NCI-H128 (cell line): ENCODE results near the gene AQP12A.
"Not testable (repeated sequence)": the region's sequence is repeated elsewhere in the genome, so short reads cannot be mapped to it uniquely, and the experiment has no call there.

Source experiments
- DNase-seq: peaks from one replicate; lab custom pipeline; 2025; ENCODE audit not compliant: unreplicated experiment; lab: John Stamatoyannopoulos, UW

Gene AQP12A, protein sequence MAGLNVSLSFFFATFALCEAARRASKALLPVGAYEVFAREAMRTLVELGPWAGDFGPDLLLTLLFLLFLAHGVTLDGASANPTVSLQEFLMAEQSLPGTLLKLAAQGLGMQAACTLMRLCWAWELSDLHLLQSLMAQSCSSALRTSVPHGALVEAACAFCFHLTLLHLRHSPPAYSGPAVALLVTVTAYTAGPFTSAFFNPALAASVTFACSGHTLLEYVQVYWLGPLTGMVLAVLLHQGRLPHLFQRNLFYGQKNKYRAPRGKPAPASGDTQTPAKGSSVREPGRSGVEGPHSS

DNA sequence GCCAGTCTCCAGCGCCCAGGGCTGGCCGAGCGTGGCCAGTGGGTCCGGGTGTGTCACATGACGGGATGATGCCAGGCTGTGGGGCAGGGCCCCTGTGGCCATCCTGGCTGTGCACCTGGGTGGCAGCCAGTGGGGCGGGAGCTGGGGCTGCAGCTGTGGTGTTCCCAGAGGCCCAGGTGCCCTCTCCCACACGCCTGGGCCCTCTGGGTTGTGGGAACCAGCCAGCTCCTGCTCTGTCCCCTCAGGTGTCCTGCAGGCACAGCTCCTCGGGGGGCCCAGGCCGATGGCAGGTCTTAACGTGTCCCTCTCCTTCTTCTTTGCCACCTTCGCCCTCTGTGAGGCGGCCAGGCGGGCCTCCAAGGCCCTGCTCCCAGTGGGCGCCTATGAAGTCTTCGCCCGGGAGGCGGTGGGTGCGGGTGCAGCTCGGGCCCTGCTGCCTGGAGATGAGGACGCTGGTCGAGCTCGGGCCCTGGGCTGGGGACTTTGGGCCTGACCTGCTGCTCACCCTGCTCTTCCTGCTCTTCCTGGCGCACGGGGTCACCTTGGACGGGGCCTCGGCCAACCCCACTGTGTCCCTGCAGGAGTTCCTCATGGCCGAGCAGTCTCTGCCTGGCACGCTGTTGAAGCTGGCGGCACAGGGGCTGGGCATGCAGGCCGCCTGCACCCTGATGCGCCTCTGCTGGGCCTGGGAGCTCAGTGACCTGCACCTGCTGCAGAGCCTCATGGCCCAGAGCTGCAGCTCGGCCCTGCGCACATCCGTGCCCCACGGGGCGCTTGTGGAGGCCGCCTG lies at the start of gene AQP12A:
TSS of gene AQP12A (plus strand) at position 236 of the 790 bp plus-strand sequence. CDS start at position 284, 48 bp downstream.
- not testable (repeated sequence) for DNase-seq

DNA sequence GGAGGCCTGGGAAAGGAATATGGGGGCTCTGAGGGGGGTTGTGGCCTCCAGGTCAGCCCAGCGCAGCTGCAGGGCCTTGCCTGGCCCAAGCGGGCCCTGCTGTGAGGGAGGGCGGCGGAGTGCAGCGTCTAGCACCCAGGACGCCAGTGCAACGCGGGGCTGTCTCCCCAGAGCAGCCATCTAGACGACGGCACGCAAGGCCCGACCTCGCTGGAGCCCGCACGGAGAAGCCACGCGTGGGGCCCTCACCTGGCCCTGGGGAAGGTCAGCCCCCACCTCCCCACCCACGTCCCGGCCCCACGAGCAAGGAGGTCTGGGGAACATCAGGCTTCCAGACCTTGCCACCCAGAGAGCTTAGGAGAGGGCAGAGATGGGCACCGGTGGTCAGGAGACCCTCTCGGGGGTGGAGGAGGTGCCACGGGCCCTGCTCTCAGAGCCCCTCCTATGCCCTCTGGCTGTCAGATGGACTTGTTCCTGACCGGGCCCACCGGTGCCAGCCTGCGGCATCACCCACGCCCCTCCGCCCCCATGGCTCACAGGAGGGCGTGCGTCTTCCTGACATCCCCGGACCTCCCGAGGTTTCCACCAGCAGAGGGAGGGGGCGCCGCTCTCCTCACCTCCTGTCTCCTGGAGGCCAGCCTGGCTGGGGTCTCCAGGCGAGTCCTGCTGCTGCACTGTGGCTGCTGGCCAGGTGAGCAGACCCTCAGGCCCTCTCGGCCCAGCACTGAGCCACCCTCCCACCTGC lies 49.4 kb upstream of the AQP12A start:
- no peak for DNase-seq

DNA sequence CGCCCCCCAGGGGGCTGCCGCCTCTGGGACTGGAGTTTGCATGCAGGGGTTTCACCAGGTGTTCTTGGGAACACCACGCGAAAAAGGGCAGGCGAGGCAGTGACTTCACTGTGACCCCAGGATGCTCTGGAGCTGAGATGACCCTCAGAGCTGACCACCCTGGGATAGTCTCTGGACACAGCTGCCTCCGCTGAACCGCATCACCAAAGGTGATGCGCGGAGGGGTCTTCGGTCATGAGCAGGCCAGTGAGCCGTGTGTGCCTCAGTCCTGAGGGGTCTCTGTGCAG lies 48.9 kb upstream of the AQP12A start:
- no peak for DNase-seq

DNA sequence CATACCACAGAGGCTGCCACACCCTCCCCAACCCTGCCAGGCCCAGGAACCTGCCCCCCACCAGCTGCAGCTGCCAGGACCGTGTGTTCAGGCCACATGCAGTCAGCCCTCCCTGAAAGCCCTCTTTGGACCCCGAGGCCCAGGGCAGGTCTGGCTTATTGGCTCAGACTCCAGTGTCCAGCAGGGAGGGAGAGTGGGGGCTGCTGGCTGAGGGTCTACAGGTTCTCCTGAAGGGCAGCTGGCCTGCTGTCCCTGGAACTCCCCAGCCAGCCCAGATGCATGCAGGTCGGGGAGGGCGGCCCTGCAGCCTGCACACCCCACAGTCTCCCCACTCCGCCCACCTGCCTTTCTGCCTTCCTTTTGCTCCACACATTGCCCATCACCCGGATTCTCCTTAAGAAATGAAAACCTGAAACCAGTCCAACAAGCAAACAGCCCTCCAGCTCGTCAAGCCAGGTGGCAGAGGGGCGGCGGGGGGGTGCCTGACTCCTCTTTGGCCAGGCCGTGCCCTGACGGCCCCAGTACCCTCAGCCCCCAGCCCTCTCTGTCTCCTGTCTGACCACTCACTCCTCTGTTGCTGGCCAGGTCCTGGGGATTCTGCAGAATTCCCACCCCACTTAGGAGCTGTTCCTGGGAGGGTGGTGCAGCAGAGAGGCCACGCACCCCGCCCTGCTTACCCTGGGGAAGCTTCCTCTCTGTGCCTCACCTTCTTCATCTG lies 48.4 kb upstream of the AQP12A start:
- DNase-seq = no peak

DNA sequence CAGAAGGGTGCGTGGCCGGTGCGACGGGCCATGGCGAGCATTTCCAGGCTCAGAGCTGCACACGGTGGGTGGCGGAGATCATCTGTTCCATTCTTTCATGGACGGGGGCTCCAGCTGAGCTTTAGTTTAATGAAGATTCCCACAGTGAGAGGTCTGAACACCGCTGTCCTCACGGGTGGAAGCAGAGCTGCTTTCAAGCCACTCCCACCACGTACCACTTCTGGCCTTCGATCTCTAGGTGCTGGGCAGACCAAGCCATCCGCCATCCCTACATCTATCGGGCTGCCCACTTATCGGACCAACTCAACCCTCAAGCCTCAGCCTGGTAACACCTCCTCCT lies 47.9 kb upstream of the AQP12A start:
- no peak for DNase-seq

DNA sequence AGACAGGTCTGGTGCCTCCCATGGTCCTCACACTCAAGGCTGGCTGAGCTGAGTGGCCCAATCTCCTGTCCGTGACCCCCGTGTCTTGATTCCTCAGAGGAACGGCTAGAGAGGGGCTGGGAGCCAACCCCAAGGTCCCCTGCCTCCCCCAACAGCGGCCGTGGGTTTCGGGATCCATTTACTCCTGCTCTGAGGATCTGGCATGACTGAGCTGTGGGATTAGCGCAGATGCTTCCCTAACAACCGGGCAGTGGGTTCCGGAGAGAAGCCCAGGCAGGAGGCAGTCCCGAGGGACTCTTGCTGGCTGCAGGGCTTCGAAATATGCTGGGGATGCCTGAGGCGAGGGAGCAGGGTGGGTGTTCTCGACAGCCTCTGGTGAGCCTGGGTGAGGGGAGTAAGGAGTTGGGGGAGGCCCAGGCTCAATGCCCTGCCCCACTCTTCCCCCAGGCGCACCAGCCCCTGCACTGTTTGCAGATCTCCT lies 47.5 kb upstream of the AQP12A start:
- no peak for DNase-seq

DNA sequence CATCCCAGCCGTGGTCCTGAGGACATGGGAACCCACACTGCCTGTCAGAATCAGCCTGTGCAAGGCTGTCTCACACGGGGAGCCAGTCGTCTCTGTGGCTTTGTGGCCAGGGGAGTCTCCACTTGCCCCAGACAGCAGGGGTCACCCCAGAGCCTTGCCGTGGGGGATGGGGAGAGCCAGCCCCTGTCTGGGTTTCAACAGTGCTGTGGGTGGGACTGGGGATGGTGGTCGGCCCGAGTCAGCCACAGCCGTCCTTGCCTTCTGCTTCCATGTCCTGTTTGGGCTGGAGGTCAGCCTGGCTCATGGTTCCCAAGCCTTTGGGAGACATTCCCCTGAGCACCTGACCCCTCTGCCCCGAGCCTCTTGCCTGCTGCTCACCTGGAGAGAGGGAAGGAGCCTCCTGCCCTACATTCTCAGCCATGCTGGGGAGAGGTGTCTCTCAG lies 46.8 kb upstream of the AQP12A start:
- DNase-seq = no peak

DNA sequence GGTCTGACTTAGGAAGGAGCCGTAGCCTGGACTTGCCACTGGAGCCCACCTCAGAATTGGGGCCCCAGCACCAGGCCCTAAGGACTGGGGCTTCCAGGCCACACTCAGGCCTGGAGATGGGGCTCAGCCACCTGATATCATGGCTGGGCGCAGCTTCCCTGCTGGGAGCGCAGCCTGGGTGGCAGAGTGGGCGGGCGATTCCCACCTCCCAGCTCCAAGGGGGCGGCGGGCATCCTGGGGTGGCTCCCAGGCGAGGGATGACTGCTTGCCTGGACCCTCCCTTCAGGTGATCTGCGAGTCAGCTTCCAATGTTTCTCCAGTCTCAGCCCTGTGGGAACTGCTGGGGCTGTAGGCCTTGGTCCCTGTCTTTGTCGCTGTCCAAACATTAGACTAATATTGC lies 46.3 kb upstream of the AQP12A start:
- DNase-seq = no peak

DNA sequence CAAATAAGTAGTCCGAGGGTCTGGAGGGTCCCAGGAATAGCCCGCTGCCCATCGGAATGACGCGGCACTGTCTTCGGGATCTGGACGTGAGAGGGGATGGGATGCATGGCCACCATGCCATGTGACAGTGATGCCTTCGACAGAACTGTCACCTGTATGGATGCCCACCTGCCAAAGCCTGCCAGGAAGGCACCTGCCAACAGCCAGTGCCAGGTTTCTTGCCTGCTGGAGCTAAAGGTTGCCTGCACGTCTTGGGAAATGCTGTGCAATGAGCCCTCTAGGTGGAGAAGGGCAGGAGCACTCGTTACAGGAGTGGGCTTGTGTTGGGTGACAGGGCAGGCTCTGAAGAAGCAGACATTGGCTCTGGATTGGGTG lies 45.9 kb upstream of the AQP12A start:
- no peak for DNase-seq

DNA sequence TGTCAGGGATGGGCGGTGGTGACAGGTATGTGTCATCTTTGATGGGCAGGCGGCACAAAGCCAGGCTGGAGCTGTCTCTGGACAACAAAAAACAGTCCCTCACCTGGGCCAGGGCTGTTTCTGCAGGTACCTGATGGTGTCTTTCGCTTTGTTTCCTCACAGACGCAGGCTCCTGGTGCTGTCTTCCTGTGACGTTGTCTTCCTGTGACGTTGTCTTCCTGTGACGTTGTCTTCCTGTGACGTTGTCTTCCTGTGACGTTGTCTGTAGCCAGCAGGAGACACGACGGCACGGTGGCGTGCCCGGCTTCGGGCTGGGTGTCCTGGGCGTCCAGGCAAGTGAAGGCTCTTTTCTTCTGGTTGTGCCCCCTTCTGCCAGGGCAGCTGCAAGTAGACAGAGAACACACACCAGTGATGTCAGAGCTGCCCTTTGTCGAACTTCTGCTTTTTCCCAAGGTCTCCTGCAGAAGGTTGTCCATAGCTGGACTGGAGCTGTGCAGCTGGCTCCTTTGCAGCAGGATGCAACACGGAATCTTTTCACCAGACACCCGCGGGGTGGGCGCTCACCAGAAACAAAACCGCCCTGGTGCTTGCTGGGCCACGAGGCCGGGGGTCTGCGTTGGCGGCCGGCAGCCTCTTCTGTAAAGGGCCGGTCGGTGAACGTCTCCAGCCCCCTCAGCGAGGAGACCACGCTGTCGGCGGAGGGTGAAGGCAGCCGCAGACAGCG lies 45.3 kb upstream of the AQP12A start:
- DNase-seq = no peak

DNA sequence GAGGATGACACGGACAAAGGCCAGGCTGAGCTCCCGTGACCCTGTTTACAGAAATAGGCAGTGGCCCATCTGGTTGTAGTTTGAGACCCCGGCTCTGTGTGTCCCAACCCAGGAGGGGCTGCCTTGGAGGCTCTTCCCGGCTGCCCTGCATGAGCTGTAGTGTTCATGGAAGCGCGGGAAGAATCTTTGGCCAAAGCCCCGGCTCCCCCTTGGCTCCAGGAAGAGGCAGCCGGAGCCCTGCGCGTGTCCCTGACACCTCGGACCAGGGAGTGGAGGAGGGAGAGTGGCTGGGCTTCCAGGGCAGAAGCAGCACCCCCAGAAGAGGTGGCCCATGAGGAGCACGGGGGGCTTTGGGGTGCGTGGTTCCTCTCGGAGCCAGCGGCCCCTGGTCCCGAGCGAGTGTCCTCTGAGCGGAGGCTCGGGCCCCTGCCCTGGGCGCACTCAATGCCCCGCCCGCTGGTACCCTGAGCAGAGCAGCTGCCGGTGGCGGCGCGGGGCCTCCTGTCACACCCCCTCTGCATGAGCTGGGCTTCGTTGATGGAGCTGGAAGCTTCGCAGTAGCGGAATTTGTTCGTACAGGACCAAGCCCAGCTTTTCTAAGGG lies 44.7 kb upstream of the AQP12A start:
- no peak for DNase-seq

DNA sequence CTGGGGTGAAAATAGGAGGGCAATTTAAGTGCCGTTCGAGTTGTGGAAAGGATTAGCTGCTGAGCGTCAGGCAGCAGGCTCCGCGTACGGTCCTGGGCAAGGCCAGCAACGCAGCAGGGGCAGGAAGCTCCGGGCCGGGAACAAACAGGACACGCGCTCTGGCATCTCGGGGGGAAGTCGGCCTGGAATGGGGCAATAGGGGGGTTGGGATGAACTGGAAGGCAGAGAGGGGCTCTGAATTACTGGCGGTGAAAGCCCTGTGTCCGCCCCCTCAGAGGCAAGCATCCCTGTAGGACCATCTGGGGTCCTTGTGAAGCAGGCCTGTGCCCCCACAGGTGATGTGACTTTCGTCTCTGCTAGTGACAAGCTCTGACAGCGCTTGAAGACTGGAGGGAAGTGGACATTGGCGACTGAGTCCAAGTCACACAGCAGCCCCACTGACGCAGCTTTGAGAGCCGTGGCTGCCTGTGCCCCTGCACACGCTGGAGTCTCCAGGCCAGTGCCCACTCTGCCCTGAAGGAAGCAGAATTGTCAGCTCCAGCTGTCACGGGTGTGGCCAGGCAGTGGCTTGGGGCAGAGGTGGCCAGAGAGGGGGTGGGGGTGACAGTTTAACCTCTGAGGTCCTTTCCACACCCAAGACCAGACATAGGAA lies 44.0 kb upstream of the AQP12A start:
- no peak for DNase-seq

DNA sequence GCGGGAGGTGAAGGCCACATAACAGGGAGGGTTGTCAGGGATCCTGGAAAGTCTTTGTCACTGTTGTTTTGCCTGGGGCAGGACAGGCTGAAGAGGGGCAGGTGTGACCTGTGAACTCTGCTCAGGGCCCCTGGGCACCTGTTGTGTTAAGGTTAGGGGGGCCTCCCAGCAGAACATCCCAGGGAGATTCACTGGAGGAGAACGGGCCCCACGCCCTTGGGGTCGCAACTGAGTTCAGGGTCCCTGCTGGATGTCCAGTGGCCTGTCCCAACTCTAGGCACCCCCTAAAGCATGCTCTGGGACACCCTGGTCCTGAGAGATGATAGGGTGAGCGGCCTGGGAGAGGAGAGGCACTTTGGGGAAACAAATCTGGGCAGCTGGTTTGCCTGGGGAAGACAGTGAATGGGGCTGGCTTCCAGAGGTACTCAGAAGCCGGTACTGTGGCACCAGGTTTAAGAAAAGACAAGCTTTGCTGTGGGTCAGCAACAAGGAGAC lies 43.5 kb upstream of the AQP12A start:
- no peak for DNase-seq

DNA sequence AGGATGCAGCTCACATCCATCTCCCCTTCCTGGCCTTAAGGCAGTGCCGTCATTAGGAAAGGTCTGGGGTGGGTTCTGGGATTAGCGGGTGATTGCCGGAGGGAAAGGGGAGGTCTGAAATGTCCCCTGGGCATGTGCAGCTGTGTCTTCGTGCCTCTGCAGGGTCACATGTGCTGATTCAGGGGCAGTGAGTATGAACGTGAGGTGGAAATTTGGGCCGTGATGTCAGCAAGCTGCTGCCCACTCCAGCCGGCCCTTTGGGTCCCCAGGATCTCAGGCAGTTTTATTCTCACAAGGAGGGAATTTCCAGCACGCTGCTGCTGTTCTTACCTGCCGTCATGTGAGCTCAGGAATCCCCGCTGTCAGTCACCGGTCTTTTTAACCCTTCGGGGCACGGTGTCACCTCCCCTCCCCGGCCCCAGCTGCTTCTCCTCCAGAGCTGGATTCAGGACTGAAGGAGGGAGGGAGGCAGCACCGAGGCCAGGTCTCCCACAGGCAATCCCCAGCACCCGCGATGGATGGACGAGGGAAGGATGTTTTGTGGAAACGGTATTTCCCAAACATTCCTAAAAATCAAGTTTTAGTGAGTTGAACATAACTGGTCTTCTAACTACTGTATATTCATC lies 42.9 kb upstream of the AQP12A start:
- DNase-seq = no peak

DNA sequence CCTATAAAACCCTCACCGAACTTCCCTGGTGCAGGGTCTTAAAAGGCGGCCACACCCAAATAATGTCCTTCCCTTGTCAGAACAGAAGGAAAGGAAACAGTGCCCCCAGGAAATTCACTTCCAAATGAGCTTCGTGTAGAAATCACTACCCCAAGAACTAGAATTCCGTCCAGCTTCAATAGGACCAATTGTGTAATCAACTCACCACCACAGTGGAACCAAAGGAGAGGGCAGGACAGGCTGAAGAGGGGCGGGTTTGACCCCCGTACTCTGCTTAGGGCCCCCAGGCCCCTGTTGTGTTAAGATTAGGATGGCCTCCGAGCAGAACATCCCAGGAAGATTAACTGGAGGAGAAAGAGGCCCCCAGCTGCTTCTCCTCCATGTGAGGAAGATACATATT lies 42.3 kb upstream of the AQP12A start:
- DNase-seq = no peak

DNA sequence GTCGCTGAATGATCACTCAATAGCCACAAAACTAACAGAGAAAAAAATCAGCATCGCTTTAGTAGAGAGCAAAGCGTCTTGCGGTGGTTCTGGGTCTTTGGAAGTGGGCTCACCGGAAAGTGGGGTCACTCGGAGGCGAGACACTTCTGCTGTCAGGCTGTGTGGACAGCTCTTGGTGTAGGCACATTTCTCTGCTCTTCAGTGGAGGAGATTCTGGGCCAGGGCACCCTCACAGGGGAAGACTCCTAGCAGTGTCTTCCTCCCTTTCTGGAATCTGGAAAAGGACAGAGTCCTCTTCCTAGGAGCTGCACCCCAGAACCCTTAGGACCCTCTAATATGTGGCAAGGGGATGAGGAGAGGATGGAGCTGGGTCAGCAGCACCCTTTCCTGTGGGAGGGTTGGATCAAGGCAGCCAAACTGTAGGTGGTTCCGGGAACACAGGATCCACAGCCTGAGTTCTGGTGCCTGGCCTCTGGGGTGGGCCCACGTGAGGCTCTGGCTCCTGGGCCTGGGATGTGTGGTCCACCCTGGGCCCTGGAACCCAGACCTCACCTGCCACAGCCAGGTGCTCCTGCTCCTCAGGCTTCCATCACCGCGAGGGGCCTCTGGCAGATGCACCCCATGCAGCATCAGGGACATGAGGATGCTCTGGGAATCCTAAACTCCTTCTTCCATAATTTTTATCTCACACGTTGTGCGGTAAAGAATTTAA lies 41.3 kb upstream of the AQP12A start:
- DNase-seq = no peak

DNA sequence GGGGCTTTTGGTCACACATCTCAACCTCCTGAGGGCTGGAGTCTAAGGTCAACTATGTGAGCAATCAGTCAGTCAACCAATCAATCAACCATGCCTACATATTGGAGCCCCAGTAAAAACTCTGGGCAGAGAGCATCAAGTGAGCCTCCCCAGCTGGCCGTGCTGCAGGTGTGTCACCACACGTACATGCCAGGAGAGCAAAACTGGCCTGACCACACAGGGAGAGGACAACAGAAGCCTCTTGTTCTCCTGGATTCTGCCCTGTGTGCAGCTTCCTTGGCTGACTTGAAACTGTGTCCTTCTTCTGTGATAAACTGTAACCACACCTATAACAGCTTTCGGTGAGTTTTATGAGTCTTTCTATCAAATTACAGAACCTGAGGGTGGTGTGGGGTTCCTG lies 40.5 kb upstream of the AQP12A start:
- DNase-seq = no peak
